A673 (cell line): Measurements from ENCODE around the gene COX6A2.

Source experiments
- EZH2 ChIP-seq: fragments of 200-600 bp; sonication (generic); IDR thresholded peaks from 2 replicates; pipeline ENCODE4 v1.6.1; 2017; ENCODE audit warnings: borderline replicate concordance, low read depth, mild to moderate bottlenecking, mixed read lengths, antibody characterized with exemption, low read length; ENCODE audit not compliant: poor library complexity, severe bottlenecking
- TF ChIP-seq, protein P1 (sequence below): fragments of 300-800, 200-600 bp; sonication (generic); conservative IDR thresholded peaks from 2 replicates; pipeline ENCODE4 v1.5.1; 2017; ENCODE audit warnings: low read depth, mild to moderate bottlenecking, antibody characterized with exemption, low read length, moderate library complexity, mixed read lengths

DNA sequence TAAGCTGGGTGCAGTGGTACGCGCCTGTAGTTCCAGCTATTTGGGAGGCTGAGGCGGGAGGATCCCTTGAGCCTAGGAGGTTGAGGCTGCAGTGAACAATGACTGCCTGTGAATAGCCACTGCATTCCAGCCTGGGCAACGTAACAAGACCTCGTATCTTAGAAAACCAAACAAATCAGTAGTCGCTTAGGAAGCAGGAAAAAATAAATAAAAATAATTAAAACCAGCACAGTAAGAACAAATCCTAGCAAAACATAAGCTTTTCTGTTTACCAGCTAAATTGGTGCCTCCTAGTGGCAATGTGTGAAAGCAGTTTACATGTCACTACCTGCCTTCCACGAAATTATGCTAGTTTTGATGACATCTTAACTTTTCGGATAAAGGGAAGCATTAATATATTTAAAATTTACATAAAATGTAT is 32.4 kb upstream of the COX6A2 start:
- TF ChIP-seq, protein P1, sequence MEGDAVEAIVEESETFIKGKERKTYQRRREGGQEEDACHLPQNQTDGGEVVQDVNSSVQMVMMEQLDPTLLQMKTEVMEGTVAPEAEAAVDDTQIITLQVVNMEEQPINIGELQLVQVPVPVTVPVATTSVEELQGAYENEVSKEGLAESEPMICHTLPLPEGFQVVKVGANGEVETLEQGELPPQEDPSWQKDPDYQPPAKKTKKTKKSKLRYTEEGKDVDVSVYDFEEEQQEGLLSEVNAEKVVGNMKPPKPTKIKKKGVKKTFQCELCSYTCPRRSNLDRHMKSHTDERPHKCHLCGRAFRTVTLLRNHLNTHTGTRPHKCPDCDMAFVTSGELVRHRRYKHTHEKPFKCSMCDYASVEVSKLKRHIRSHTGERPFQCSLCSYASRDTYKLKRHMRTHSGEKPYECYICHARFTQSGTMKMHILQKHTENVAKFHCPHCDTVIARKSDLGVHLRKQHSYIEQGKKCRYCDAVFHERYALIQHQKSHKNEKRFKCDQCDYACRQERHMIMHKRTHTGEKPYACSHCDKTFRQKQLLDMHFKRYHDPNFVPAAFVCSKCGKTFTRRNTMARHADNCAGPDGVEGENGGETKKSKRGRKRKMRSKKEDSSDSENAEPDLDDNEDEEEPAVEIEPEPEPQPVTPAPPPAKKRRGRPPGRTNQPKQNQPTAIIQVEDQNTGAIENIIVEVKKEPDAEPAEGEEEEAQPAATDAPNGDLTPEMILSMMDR, result peak; percentile 71
- TF ChIP-seq EZH2, result no peak
